B cell (primary cell): ENCODE data around the gene EPB41L4B. TPM values are rescaled to one million over a fixed set of nuclear protein-coding genes. Genes with fewer than 3 reads are reported as not detected.

ENCODE experiments used
- ATAC-seq: fragments of 200-7000 bp; cut with Tn5 transposase; one replicate; pipeline ENCODE4 v1.10.0; 2021; ENCODE audit warnings: low read depth, mild to moderate bottlenecking, moderate number of reproducible peaks, moderate library complexity
- CTCF ChIA-PET: fragments of 350-600 bp; sonication (Branson Sonifier 250); formaldehyde crosslinking; loops from one replicate; lab custom pipeline; 2021; ENCODE audit warnings: antibody characterized with exemption, inconsistent platforms; lab: Charles Lee
- POLR2A ChIA-PET: fragments of 350-600 bp; sonication (Branson Sonifier 250); formaldehyde crosslinking; loops from one replicate; lab custom pipeline; 2021; ENCODE audit warnings: antibody characterized with exemption; lab: Charles Lee
- DNase-seq: peaks from one replicate; pipeline ENCODE4 v3.0.0; 2013
- H2AFZ ChIP-seq: 2 replicates; pipeline ENCODE4 v1.6.1; 2012; ENCODE audit warnings: mild to moderate bottlenecking, low read depth, low read length; ENCODE audit not compliant: insufficient read depth, poor library complexity, severe bottlenecking
- H3K27ac ChIP-seq, 2 donors: 1 replicate in 1 of 2; 2 replicates in 1 of 2; pipeline ENCODE4 v1.5.1; 2012 to 2013; ENCODE audit warnings: low read length in 2 of 2, mild to moderate bottlenecking in 2 of 2, moderate library complexity in 1 of 2
- H3K27me3 ChIP-seq, 4 experiments: fragments of 200-600 bp in 1 of 4; sonication (generic) in 1 of 4; replicated peaks in 1 of 4; 1 replicate in 2 of 4; 2 replicates in 2 of 4; pipeline versions ENCODE4 v1.6.1 to v1.7.0; 2013 to 2016; ENCODE audit warnings: low read length in 3 of 4, mild to moderate bottlenecking in 2 of 4, mixed read lengths in 1 of 4, moderate library complexity in 1 of 4; ENCODE audit not compliant: insufficient read depth in 4 of 4, control insufficient read depth in 3 of 4; ENCODE audit errors: control extremely low read depth in 1 of 4
- H3K36me3 ChIP-seq, 2 experiments: replicated peaks in 1 of 2; 1 replicate in 1 of 2; 2 replicates in 1 of 2; pipeline versions ENCODE4 v1.6.1 to v1.7.1; 2013; ENCODE audit warnings: low read length in 1 of 2; ENCODE audit not compliant: insufficient read depth in 2 of 2, control insufficient read depth in 1 of 2; ENCODE audit errors: control extremely low read depth in 1 of 2, extremely low read depth in 1 of 2
- H3K4me1 ChIP-seq, 2 donors: fragments of 200-600 bp in 1 of 2; sonication (generic) in 1 of 2; 1 replicate in 1 of 2; 2 replicates in 1 of 2; pipeline versions ENCODE4 v1.5.1 to v1.6.1; 2013 to 2017; ENCODE audit warnings: low read length in 2 of 2; ENCODE audit not compliant: control insufficient read depth in 2 of 2, insufficient read depth in 2 of 2
- H3K4me2 ChIP-seq: replicated peaks from 2 replicates; pipeline ENCODE3; 2012; ENCODE audit warnings: mild to moderate bottlenecking, low read depth, low read length; ENCODE audit not compliant: poor library complexity, severe bottlenecking
- H3K4me3 ChIP-seq, 5 experiments: fragments of 200-600 bp in 1 of 5; sonication (generic) in 1 of 5; 1 replicate in 3 of 5; 2 replicates in 2 of 5; pipeline versions ENCODE4 v1.5.1 to v1.7.0; 2011 to 2016; ENCODE audit warnings: low read length in 4 of 5, mild to moderate bottlenecking in 4 of 5, low read depth in 2 of 5, control low read depth in 1 of 5, moderate library complexity in 1 of 5; ENCODE audit not compliant: insufficient read depth in 1 of 5; ENCODE audit errors: control extremely low read depth in 1 of 5, extremely low read depth in 1 of 5
- H3K79me2 ChIP-seq: fragments of 200-600 bp; sonication (generic); one replicate; pipeline ENCODE4 v1.6.0; 2016; ENCODE audit warnings: low read length; ENCODE audit not compliant: control insufficient read depth, insufficient read depth
- H3K9ac ChIP-seq: fragments of 200-600 bp; sonication (generic); 2 replicates; pipeline ENCODE4 v1.6.1; 2017; ENCODE audit warnings: mild to moderate bottlenecking, low read length, moderate library complexity
- H3K9me3 ChIP-seq, 3 donors: one replicate each; pipeline versions ENCODE4 v1.6.1 to v1.7.1; 2013; ENCODE audit warnings: low read length in 2 of 3; ENCODE audit not compliant: control insufficient read depth in 2 of 3, insufficient read depth in 1 of 3; ENCODE audit errors: control extremely low read depth in 1 of 3
- H4K20me1 ChIP-seq: 2 replicates; pipeline ENCODE4 v1.6.0; 2012; ENCODE audit warnings: mild to moderate bottlenecking, low read length; ENCODE audit not compliant: insufficient read depth, control insufficient read depth, poor library complexity, severe bottlenecking
- H3K27ac Mint-ChIP-seq: one replicate; pipeline ENCODE4 v1.8.0; 2021; ENCODE audit warnings: mixed read lengths
- H3K27me3 Mint-ChIP-seq: one replicate; pipeline ENCODE4 v1.8.0; 2021; ENCODE audit warnings: mixed read lengths
- H3K4me1 Mint-ChIP-seq: one replicate; pipeline ENCODE4 v1.8.0; 2021; ENCODE audit warnings: mixed read lengths
- H3K4me3 Mint-ChIP-seq: one replicate; pipeline ENCODE4 v1.8.0; 2021; ENCODE audit warnings: mixed read lengths
- H3K9me3 Mint-ChIP-seq: one replicate; pipeline ENCODE4 v1.8.0; 2022; ENCODE audit warnings: mixed read lengths; ENCODE audit not compliant: insufficient read depth
- EZH2 ChIP-seq: IDR thresholded peaks from 2 replicates; pipeline ENCODE4 v1.6.1; 2012; ENCODE audit warnings: borderline replicate concordance, low read depth, mild to moderate bottlenecking, moderate library complexity, low read length; ENCODE audit not compliant: insufficient read depth, poor library complexity, severe bottlenecking
- WGBS: methylation state at CpG from one replicate; pipeline ENCODE4 v1.1.5; 2013; ENCODE audit warnings: missing lambda C conversion rate; ENCODE audit not compliant: insufficient coverage; 5-methylcytosine and 5-hydroxymethylcytosine counted together
- intact Hi-C: fragments of 100-400 bp; cut with micrococcal nuclease; formaldehyde crosslinking; loops from one replicate; pipeline ENCODE4 v1.10.0; 2022
- polyA plus RNA-seq: library from polyadenylated mRNA; depleted of rRNA; stranded (reverse); fragments of >200 nt; gene quantifications from 2 replicates; pipeline ENCODE4 v1.2.3, GENCODE V29; 2012
- total RNA-seq, 2 donors: library from RNA; stranded (reverse); fragments of 120-200 nt in 1 of 2; gene quantifications; 1 replicate in 1 of 2; 2 replicates in 1 of 2; pipeline versions ENCODE4 v1.2.3 to v1.2.4, GENCODE V29; 2013 to 2022
- TF ChIP-seq, protein P1 (sequence below): fragments of 200-600 bp; IDR thresholded peaks from one replicate; pipeline ENCODE4 v1.8.0; 2022; ENCODE audit warnings: antibody characterized with exemption, mild to moderate bottlenecking

Gene EPB41L4B
- total and polyA plus RNA-seq, 2 donors (not counting 1 experiment from before 2014, with no cell fraction given) = 2.9 TPM; not detected in 1

GRCh38 chr9:109329638-109330258 is 8.9 kb upstream of the EPB41L4B start:
- no peak overlapping the region for H3K4me3 Mint-ChIP-seq
- no peak overlapping the region for H3K9ac ChIP-seq
- H3K79me2 ChIP-seq = no peaks in the 10 kb centered on the region
- ChIA-PET CTCF (no interaction called here), POLR2A (no interaction called here)
- no peaks in the 10 kb centered on the region for H4K20me1 ChIP-seq
- peaks cover 0 to 3% (median 0%) of the 10 kb centered on the region in 3 donors for H3K9me3 ChIP-seq
- 84% methylated on average over 6 of the region's 11 CpGs for WGBS
- H3K27me3 Mint-ChIP-seq = peaks cover 40% of the 10 kb centered on the region
- intact Hi-C loops = no loop called here
- H3K4me3 ChIP-seq = no peak overlapping the region
- H3K27ac Mint-ChIP-seq = no peak overlapping the region
- no peaks in the 10 kb centered on the region for H3K36me3 ChIP-seq
- peaks cover 0 to 4% (median 1%) of the 10 kb centered on the region in 4 experiments for H3K27me3 ChIP-seq
- no peak overlapping the region for H3K4me2 ChIP-seq
- H3K9me3 Mint-ChIP-seq = no peaks in the 10 kb centered on the region
- no peaks in the 10 kb centered on the region for H3K4me1 Mint-ChIP-seq
- DNase-seq = no peak
- no peak overlapping the region for H2AFZ ChIP-seq
- H3K27ac ChIP-seq = no peak overlapping the region
- no peaks in the 10 kb centered on the region for H3K4me1 ChIP-seq
- no peak for ATAC-seq
- TF ChIP-seq, protein P1, sequence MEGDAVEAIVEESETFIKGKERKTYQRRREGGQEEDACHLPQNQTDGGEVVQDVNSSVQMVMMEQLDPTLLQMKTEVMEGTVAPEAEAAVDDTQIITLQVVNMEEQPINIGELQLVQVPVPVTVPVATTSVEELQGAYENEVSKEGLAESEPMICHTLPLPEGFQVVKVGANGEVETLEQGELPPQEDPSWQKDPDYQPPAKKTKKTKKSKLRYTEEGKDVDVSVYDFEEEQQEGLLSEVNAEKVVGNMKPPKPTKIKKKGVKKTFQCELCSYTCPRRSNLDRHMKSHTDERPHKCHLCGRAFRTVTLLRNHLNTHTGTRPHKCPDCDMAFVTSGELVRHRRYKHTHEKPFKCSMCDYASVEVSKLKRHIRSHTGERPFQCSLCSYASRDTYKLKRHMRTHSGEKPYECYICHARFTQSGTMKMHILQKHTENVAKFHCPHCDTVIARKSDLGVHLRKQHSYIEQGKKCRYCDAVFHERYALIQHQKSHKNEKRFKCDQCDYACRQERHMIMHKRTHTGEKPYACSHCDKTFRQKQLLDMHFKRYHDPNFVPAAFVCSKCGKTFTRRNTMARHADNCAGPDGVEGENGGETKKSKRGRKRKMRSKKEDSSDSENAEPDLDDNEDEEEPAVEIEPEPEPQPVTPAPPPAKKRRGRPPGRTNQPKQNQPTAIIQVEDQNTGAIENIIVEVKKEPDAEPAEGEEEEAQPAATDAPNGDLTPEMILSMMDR = no peak
- TF ChIP-seq EZH2 = no peak

GRCh38 chr9:109328978-109329637 is 8.2 kb upstream of the EPB41L4B start:
- no peak overlapping the region for H3K4me3 ChIP-seq
- no peak overlapping the region for H3K27ac ChIP-seq
- H3K4me1 ChIP-seq = no peaks in the 10 kb centered on the region
- intact Hi-C loops = no loop called here
- DNase-seq (no peak), ATAC-seq (no peak)
- Mint-ChIP-seq H3K4me1 (no peaks in the 10 kb centered on the region), H3K27ac (no peak overlapping the region), H3K27me3 (peaks cover 42% of the 10 kb centered on the region), H3K9me3 (no peaks in the 10 kb centered on the region), H3K4me3 (no peak overlapping the region)
- no peak overlapping the region for H3K4me2 ChIP-seq
- no peaks in the 10 kb centered on the region for H3K79me2 ChIP-seq
- ChIA-PET POLR2A (no interaction called here), CTCF (interaction anchor here (0.6 kb wide), 1 partner anchor 133 kb away, joined by 3 read pairs; no protein-coding TSS in a partner anchor)
- 75% methylated on average over 5 of the region's 12 CpGs for WGBS
- H3K27me3 ChIP-seq = peaks cover 0 to 4% (median 1%) of the 10 kb centered on the region in 4 experiments
- H3K36me3 ChIP-seq = no peaks in the 10 kb centered on the region
- peaks cover 0 to 3% (median 0%) of the 10 kb centered on the region in 3 donors for H3K9me3 ChIP-seq
- H4K20me1 ChIP-seq = no peaks in the 10 kb centered on the region
- no peak overlapping the region for H3K9ac ChIP-seq
- TF ChIP-seq EZH2 = no peak
- TF ChIP-seq, protein P1 = no peak
- H2AFZ ChIP-seq = no peak overlapping the region
